Measurements from ENCODE around the gene MYO5B. TPM values are rescaled to one million over a fixed set of nuclear protein-coding genes. Genes with fewer than 3 reads are reported as not detected.

MYO5B gene
- total RNA-seq, 1 donor from 2014 or later = 31.3 TPM

DNA sequence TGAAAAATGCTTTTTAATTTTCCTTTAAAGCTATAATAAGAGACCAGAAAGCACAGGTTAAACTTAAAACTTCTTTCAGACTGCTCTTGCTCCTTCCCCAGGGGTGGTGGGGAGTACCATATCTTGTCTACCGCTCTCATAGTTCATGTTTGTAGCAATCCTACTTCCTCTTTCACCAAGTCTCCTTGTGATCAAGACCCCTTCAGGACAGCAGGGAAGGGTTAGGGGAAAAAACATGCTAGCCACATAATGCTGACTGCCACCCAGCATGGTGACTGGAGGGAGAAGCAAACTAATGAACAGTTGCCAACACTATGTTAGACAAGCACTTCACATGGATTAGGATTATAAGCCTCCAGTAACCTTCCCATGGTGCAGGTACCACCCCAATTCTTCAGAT, 8.6 kb downstream of the MYO5B start:
- no peak overlapping the region for H3K4me3 ChIP-seq (ENCODE audit: low read depth, low read length)
- H3K36me3 ChIP-seq (ENCODE audit: control insufficient read depth, insufficient read depth, low read length) = no peaks in the 10 kb centered on the region
- DNase-seq (ENCODE audit: low read depth) (no peak), FAIRE-seq (no peak)
- TF ChIP-seq, protein P1, sequence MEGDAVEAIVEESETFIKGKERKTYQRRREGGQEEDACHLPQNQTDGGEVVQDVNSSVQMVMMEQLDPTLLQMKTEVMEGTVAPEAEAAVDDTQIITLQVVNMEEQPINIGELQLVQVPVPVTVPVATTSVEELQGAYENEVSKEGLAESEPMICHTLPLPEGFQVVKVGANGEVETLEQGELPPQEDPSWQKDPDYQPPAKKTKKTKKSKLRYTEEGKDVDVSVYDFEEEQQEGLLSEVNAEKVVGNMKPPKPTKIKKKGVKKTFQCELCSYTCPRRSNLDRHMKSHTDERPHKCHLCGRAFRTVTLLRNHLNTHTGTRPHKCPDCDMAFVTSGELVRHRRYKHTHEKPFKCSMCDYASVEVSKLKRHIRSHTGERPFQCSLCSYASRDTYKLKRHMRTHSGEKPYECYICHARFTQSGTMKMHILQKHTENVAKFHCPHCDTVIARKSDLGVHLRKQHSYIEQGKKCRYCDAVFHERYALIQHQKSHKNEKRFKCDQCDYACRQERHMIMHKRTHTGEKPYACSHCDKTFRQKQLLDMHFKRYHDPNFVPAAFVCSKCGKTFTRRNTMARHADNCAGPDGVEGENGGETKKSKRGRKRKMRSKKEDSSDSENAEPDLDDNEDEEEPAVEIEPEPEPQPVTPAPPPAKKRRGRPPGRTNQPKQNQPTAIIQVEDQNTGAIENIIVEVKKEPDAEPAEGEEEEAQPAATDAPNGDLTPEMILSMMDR (IDR thresholded peaks at IDR 0.05; ENCODE audit: insufficient read depth, low read length, severe bottlenecking) = no peak
- no peaks in the 10 kb centered on the region for H3K27me3 ChIP-seq (ENCODE audit: control insufficient read depth, insufficient read depth, low read length)

DNA sequence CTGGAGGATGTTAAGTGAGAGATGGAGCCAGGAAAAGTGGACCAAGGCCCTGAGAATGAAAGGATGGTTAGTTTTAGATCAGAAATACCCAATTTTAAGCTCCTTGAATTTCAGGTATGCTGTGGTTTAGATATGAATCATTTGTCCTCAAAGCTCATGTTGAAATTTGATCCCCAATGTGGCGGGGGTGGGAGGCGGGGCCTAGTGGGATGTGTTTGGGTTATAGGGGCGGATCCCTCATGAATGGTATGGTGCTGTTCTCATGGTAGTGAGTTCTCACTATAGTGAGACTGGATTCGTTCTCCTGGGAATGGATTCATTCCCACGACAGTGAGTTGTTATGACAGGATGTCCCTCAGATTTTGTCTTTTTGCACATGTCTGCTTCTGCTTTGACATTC, 11.4 kb downstream of the MYO5B start:
- H3K4me3 ChIP-seq (ENCODE audit: low read depth, low read length) = no peak overlapping the region
- TF ChIP-seq, protein P1 (IDR thresholded peaks at IDR 0.05; ENCODE audit: insufficient read depth, low read length, severe bottlenecking) = no peak
- FAIRE-seq (no peak), DNase-seq (ENCODE audit: low read depth) (peak; percentile 92)
- no peaks in the 10 kb centered on the region for H3K27me3 ChIP-seq (ENCODE audit: control insufficient read depth, insufficient read depth, low read length)
- no peaks in the 10 kb centered on the region for H3K36me3 ChIP-seq (ENCODE audit: control insufficient read depth, insufficient read depth, low read length)

DNA sequence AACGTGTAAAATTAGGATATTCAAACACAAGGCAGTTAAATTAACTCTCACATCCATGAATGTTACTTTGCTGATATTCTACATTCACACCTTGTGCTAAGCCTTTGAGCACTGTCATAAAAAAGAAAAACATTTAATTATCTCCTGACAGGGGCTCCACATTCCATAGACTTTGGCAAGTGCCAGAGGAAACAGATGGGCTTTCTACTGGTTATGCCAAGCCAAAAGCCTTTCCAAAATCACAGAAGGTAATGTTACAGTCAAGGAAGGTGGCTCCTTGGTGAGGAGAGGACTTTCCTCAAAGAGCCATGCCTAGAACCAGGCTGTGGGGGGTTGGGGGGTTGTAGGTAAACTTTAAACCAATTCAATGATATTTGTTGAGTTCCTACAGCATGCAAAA, 12.4 kb downstream of the MYO5B start:
- FAIRE-seq (no peak), DNase-seq (ENCODE audit: low read depth) (no peak)
- no peaks in the 10 kb centered on the region for H3K27me3 ChIP-seq (ENCODE audit: control insufficient read depth, insufficient read depth, low read length)
- H3K36me3 ChIP-seq (ENCODE audit: control insufficient read depth, insufficient read depth, low read length) = no peaks in the 10 kb centered on the region
- TF ChIP-seq, protein P1 (IDR thresholded peaks at IDR 0.05; ENCODE audit: insufficient read depth, low read length, severe bottlenecking) = no peak
- no peak overlapping the region for H3K4me3 ChIP-seq (ENCODE audit: low read depth, low read length)

DNA sequence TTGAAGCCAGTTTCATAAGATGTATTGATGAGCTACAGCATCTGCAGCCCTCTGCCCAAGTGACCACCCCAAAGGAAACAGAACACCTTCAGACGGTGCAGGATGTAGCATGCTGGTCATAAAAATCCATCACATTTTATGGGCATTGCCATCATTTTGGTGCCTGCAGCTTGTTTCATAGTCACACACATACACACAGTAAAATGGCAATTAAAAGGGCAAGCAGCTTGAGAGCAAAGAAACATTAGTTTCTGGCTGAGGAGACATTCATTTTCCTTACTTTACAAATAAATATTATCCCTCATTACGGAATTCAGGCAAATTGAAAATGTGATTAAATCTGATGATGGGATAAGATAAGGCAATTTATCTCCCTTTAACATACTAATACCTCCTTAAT, 13.4 kb downstream of the MYO5B start:
- H3K4me3 ChIP-seq (ENCODE audit: low read depth, low read length) = no peak overlapping the region
- FAIRE-seq = no peak
- TF ChIP-seq, protein P1 (IDR thresholded peaks at IDR 0.05; ENCODE audit: insufficient read depth, low read length, severe bottlenecking) = no peak

DNA sequence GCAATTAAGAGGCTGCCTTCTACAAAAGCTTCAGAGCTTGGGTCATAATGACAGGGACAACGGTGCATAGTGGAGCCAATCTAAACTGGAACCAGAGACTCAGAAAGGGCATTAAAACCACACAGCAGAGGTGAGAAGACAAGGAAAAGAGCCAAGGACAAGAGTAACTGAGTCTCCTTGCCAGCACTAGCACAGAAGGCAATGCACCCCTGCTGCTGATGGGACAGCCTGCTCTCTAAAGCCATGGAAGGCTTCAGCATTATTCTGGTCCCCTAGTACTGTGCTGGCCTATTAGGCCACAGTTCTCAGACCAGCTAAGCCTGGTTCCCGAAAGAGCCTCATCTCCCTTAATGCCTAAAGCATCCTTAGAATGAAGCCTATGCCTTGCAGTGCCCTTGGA, 15.5 kb downstream of the MYO5B start:
- TF ChIP-seq, protein P1 (IDR thresholded peaks at IDR 0.05; ENCODE audit: insufficient read depth, low read length, severe bottlenecking) = no peak

More for the DNA sequence above, 13.4 kb downstream of the MYO5B start:
- no peaks in the 10 kb centered on the region for H3K27me3 ChIP-seq (ENCODE audit: control insufficient read depth, insufficient read depth, low read length)
- DNase-seq (ENCODE audit: low read depth) = no peak
- H3K36me3 ChIP-seq (ENCODE audit: control insufficient read depth, insufficient read depth, low read length) = no peaks in the 10 kb centered on the region

DNA sequence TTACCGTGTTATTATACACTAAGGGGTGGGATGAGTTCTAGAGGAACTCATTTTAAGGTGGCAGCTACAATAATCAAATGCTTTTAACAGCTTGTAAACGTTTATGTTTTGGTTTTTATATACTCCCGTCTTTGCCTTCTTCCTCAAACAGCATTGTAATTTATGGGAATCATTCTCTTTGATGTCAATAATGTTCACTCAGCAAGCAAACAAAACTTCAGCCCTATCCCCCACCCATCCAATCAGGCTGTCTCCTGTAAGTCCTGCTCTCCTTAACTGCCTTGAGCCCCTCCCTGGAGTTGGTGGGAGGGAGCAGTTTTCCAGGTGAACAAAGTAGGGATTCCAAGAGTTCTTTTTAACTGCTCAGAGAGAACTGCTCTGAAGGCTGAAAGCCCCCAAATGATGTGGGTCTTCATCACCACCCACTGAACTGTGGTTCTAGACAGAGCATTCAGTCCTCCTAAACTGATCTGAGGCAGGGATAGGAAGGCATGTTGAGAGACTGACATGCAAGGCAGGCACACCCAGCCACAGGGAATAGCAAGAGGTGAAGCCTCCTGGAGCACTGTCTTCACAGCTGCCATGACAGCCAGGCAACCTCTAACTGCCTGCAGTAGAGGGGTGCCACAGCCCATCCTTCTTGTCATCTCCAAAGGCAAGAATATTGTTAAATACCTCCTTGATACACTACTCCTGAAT, 17.5 kb downstream of the MYO5B start:
- Histone ChIP-seq H3K27me3 (ENCODE audit: control insufficient read depth, insufficient read depth, low read length) (no peaks in the 10 kb centered on the region), H3K36me3 (ENCODE audit: control insufficient read depth, insufficient read depth, low read length) (no peaks in the 10 kb centered on the region), H3K4me3 (ENCODE audit: low read depth, low read length) (no peak overlapping the region)
- DNase-seq (ENCODE audit: low read depth) (no peak), FAIRE-seq (no peak)
- TF ChIP-seq, protein P1 (IDR thresholded peaks at IDR 0.05; ENCODE audit: insufficient read depth, low read length, severe bottlenecking) = no peak

More for the DNA sequence above, 15.5 kb downstream of the MYO5B start:
- FAIRE-seq (no peak), DNase-seq (ENCODE audit: low read depth) (no peak)
- Histone ChIP-seq H3K27me3 (ENCODE audit: control insufficient read depth, insufficient read depth, low read length) (no peaks in the 10 kb centered on the region), H3K36me3 (ENCODE audit: control insufficient read depth, insufficient read depth, low read length) (no peaks in the 10 kb centered on the region), H3K4me3 (ENCODE audit: low read depth, low read length) (no peak overlapping the region)
